Transverse colon (tissue), 4 donors: Measurements from ENCODE around the gene VAPB. TPM values are rescaled to one million over a fixed set of nuclear protein-coding genes. Genes with fewer than 3 reads are reported as not detected.

Experiments
- DNase-seq: peaks from one replicate; pipeline ENCODE4 v3.0.0-alpha.2; 2019
- H3K27ac ChIP-seq, 4 donors: fragments of 200-600 bp; sonication (generic); 2 replicates each; pipeline ENCODE4 v1.5.1; 2016 to 2018; ENCODE audit warnings: inconsistent platforms in 4 of 4
- H3K27me3 ChIP-seq: fragments of 200-600 bp; sonication (generic); 2 replicates; pipeline ENCODE4 v1.5.1; 2017; ENCODE audit warnings: inconsistent platforms
- H3K36me3 ChIP-seq, 4 donors: fragments of 200-600 bp; sonication (generic); 2 replicates each; pipeline ENCODE4 v1.5.1; 2017 to 2019; ENCODE audit warnings: inconsistent platforms in 4 of 4
- H3K4me1 ChIP-seq, 4 donors: fragments of 200-600 bp; sonication (generic); 2 replicates each; pipeline ENCODE4 v1.5.1; 2017 to 2020; ENCODE audit warnings: inconsistent platforms in 4 of 4
- H3K4me3 ChIP-seq, 4 donors: fragments of 200-600 bp; sonication (generic); 1 replicate in 1 of 4; 2 replicates in 3 of 4; pipeline versions ENCODE4 v1.5.1 to v1.6.1; 2017 to 2019; ENCODE audit warnings: inconsistent platforms in 4 of 4
- H3K9me3 ChIP-seq, 2 donors: fragments of 200-600 bp; sonication (generic); 2 replicates each; pipeline ENCODE4 v1.5.1; 2017 to 2019; ENCODE audit warnings: inconsistent platforms in 2 of 2
- EP300 ChIP-seq: sonication (generic); formaldehyde crosslinking; IDR thresholded peaks from one replicate; pipeline ENCODE4 v1.6.1; 2017; ENCODE audit warnings: antibody characterized with exemption, low read depth
- POLR2A ChIP-seq: fragments of 450-650 bp; IDR thresholded peaks from one replicate; pipeline ENCODE4 v1.6.1; 2016; ENCODE audit warnings: antibody characterized with exemption, mild to moderate bottlenecking, moderate library complexity
- POLR2AphosphoS5 ChIP-seq, 3 donors: sonication (generic); formaldehyde crosslinking; IDR thresholded peaks; one replicate each; pipeline ENCODE4 v1.6.1; 2016; ENCODE audit warnings: antibody characterized with exemption in 3 of 3
- WGBS, 2 donors: methylation state at CpG; one replicate each; pipeline ENCODE4 v1.1.5; 2018; ENCODE audit warnings: low coverage in 1 of 2; 5-methylcytosine and 5-hydroxymethylcytosine counted together
- in situ Hi-C, 4 donors: fragments of 200-750 bp; cut with MboI; loops; one replicate each; pipeline versions ENCODE4 v1.15.0 to v1.15.1; 2017; ENCODE audit warnings: low sequenced_read_pairs in 3 of 4, low pct_ligation_motif_present in 1 of 4, low pct_unique_long_range_greater_than_20kb in 1 of 4
- intact Hi-C: fragments of 100-400 bp; cut with DNase I; formaldehyde crosslinking; loops from one replicate; pipeline ENCODE4 v1.15.1; 2023; ENCODE audit warnings: low total_unique reads
- total RNA-seq, 4 donors: library from RNA; depleted of rRNA; stranded (reverse); fragments of >200 nt; gene quantifications; one replicate each; pipeline ENCODE4 v1.1.0, GENCODE V29; 2016
- TF ChIP-seq, protein P1 (sequence below), 5 experiments: fragments of 200-600 bp in 3 of 5; fragments of 450-650 bp in 2 of 5; sonication (generic) in 3 of 5; IDR thresholded peaks; 1 replicate in 2 of 5; 2 replicates in 3 of 5; pipeline ENCODE4 v1.5.1; 2016 to 2017; ENCODE audit warnings: antibody characterized with exemption in 5 of 5, inconsistent platforms in 3 of 5, mild to moderate bottlenecking in 2 of 5, moderate library complexity in 1 of 5

Gene VAPB
- total RNA-seq, 4 donors from 2014 or later: 11.6 to 44.8 (median 28.0) TPM

DNA sequence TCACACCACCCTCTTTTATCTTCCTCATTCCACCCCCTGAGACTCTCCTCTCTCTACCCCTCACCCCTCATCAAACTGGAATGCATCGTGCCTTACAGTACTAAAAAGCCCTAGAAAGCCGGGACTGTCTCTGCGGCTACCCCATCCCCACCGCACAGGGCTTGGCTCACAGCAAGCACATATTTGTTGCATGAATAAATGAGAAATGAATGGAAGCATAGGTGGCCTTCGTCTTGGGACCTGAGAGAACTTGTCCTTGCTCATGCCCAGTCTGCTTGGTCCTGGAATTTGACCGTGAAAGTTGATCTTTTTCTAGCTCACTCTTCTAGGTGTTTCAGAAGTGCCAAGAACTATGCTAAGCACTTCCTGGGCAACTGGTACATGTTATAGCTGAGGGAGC lies 72.9 kb downstream of the VAPB start:
- H3K4me3 ChIP-seq: no peak overlapping the region
- no peaks in the 10 kb centered on the region for H3K36me3 ChIP-seq
- H3K27ac ChIP-seq: no peak overlapping the region
- H3K27me3 ChIP-seq: peaks cover 6% of the 10 kb centered on the region
- intact Hi-C loops: no loop called here
- no peaks in the 10 kb centered on the region for H3K9me3 ChIP-seq
- in situ Hi-C loops: no loop called here
- DNase-seq: no peak
- 60 to 95% methylated on average over 1 to 6 of the region's 6 CpGs for WGBS, 2 donors
- TF ChIP-seq POLR2AphosphoS5 (IDR thresholded peaks at IDR 0.05) (no peak), POLR2A (no peak), EP300 (no peak)
- TF ChIP-seq, protein P1, sequence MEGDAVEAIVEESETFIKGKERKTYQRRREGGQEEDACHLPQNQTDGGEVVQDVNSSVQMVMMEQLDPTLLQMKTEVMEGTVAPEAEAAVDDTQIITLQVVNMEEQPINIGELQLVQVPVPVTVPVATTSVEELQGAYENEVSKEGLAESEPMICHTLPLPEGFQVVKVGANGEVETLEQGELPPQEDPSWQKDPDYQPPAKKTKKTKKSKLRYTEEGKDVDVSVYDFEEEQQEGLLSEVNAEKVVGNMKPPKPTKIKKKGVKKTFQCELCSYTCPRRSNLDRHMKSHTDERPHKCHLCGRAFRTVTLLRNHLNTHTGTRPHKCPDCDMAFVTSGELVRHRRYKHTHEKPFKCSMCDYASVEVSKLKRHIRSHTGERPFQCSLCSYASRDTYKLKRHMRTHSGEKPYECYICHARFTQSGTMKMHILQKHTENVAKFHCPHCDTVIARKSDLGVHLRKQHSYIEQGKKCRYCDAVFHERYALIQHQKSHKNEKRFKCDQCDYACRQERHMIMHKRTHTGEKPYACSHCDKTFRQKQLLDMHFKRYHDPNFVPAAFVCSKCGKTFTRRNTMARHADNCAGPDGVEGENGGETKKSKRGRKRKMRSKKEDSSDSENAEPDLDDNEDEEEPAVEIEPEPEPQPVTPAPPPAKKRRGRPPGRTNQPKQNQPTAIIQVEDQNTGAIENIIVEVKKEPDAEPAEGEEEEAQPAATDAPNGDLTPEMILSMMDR (IDR thresholded peaks at IDR 0.05): no peak
- no peaks in the 10 kb centered on the region for H3K4me1 ChIP-seq

DNA sequence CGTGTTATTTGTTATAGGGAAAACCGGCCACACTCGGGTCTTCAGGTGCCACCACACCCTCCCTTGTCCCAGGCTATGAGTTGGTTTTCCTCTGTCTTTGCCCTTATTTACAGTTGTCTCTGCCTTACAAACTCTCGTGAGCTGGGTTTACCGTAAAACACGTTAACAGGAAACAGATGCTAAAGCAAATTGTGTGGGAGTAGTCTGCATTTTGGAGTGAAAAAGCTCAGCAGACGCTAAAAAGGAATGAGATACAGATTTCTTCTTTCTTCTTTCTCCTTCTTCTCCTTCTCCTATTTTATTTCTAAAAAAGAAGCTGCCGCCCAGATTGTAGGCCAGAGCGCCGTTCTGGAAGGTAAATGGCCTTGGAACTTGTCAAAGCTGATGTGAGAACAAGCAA lies 74.2 kb downstream of the VAPB start:
- in situ Hi-C loops (no loop called here), intact Hi-C loops (no loop called here)
- 79 to 87% methylated on average over 10 of the region's 10 CpGs for WGBS, 2 donors
- Histone ChIP-seq H3K27ac (no peak overlapping the region), H3K27me3 (peaks cover 6% of the 10 kb centered on the region), H3K9me3 (no peaks in the 10 kb centered on the region), H3K4me3 (no peak overlapping the region), H3K36me3 (no peaks in the 10 kb centered on the region), H3K4me1 (peaks cover 0 to 4% (median 0%) of the 10 kb centered on the region in 4 donors)
- TF ChIP-seq, protein P1 (IDR thresholded peaks at IDR 0.05): no peak
- TF ChIP-seq EP300 (no peak), POLR2A (no peak), POLR2AphosphoS5 (IDR thresholded peaks at IDR 0.05) (no peak)
- no peak for DNase-seq

DNA sequence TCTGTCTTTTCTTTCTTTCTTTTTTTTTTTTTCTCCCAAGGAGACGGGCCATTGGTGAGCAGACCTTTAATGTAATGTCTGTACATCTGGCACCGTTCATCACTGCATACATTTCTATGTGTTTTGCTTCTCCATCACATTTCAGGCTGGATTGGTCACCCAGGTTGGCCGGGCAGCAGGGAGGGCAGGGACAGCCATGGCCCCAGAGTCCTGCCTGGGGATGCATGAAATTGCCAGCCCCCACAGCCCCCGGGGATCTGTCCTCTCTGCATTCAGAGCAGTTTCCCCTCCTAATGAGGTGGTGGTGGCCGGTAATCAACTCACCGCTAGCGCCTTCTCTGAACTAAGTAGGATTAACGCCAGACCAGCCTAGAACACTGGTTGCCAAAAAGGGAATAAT lies 75.8 kb downstream of the VAPB start:
- no peak overlapping the region for H3K27ac ChIP-seq
- TF ChIP-seq, protein P1 (IDR thresholded peaks at IDR 0.05): no peak
- TF ChIP-seq POLR2AphosphoS5 (IDR thresholded peaks at IDR 0.05): no peak
- no peak for TF ChIP-seq EP300
- no peak for TF ChIP-seq POLR2A
- no peaks in the 10 kb centered on the region for H3K9me3 ChIP-seq
- peaks cover 0 to 11% (median 0%) of the 10 kb centered on the region in 4 donors for H3K4me1 ChIP-seq
- intact Hi-C loops (no loop called here), in situ Hi-C loops (no loop called here)
- H3K36me3 ChIP-seq: no peaks in the 10 kb centered on the region
- no peak overlapping the region for H3K4me3 ChIP-seq
- peaks cover 6% of the 10 kb centered on the region for H3K27me3 ChIP-seq
- WGBS, 2 donors: 50 to 76% methylated on average over 1 to 8 of the region's 8 CpGs
- no peak for DNase-seq

DNA sequence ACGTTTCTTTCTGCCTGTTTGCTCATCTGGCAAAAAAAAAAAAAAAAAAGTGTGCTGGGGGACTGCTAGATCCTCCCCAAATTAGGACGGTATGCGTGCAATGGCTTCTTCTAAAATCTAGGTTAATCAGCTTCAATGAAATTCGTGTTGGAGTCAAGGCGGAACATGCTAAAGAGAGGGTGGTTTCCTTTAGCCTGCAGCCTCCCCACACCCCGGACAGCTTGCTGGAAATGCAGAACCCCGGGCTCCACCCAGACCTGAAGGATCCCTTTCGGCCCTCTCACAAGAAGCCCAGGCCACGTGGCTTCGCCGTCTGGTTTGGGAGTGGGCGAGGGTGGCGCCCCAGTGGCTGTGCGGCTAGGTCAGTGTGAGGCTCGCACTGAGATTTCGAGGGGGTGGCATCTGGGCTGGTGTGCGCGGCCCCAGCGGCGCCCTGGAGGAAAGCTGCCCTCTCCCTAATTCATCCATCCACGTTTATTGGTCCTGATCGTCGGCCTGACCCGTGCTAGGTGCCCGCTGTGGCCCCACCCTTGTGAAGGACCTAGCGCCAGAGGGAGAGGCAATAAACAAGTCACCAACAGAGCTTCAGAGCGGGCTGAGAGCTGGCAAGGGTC lies 77.2 kb downstream of the VAPB start:
- Histone ChIP-seq H3K4me1 (peaks cover 0 to 11% (median 0%) of the 10 kb centered on the region in 4 donors), H3K36me3 (no peaks in the 10 kb centered on the region), H3K27me3 (peaks cover 6% of the 10 kb centered on the region), H3K4me3 (no peak overlapping the region), H3K9me3 (no peaks in the 10 kb centered on the region), H3K27ac (no peak overlapping the region)
- no peak for DNase-seq
- in situ Hi-C loops: no loop called here
- TF ChIP-seq, protein P1 (IDR thresholded peaks at IDR 0.05): no peak
- no peak for TF ChIP-seq EP300
- TF ChIP-seq POLR2A: no peak
- no peak for TF ChIP-seq POLR2AphosphoS5 (IDR thresholded peaks at IDR 0.05)
- intact Hi-C loops: no loop called here
- 75 to 92% methylated on average over 4 to 27 of the region's 27 CpGs for WGBS, 2 donors
